Calu3 (cell line): ENCODE data around the gene UST. TPM values are rescaled to one million over a fixed set of nuclear protein-coding genes. Genes with fewer than 3 reads are reported as not detected.

Experiments
- BruUV-seq: library from RNA; stranded (reverse); fragments of 400-500 nt; replicated peaks from 2 replicates; lab custom pipeline; 2021; lab: Mats Ljungman, UMichigan
- CTCF ChIA-PET: fragments of 300-600 bp; sonication (Branson Sonifier 250); formaldehyde crosslinking; loops from one replicate; lab custom pipeline; 2022; ENCODE audit warnings: antibody characterized with exemption; lab: Charles Lee
- DNase-seq: peaks from one replicate; pipeline ENCODE4 v3.0.0; 2022
- H3K27ac Mint-ChIP-seq: one replicate; pipeline ENCODE4 v1.8.0; 2022; ENCODE audit warnings: mixed read lengths; ENCODE audit not compliant: unreplicated experiment
- H3K27me3 Mint-ChIP-seq: one replicate; pipeline ENCODE4 v1.8.0; 2022; ENCODE audit warnings: mixed read lengths; ENCODE audit not compliant: unreplicated experiment
- H3K36me3 Mint-ChIP-seq: one replicate; pipeline ENCODE4 v1.8.0; 2022; ENCODE audit warnings: mild to moderate bottlenecking, moderate library complexity, mixed read lengths; ENCODE audit not compliant: insufficient read depth, unreplicated experiment
- H3K4me1 Mint-ChIP-seq: one replicate; pipeline ENCODE4 v1.8.0; 2022; ENCODE audit warnings: mild to moderate bottlenecking, low read depth, mixed read lengths; ENCODE audit not compliant: unreplicated experiment
- H3K4me3 Mint-ChIP-seq: one replicate; pipeline ENCODE4 v1.8.0; 2022; ENCODE audit warnings: mild to moderate bottlenecking, low read depth, moderate library complexity, mixed read lengths; ENCODE audit not compliant: unreplicated experiment
- H3K9me3 Mint-ChIP-seq: one replicate; pipeline ENCODE4 v1.8.0; 2022; ENCODE audit warnings: low read depth, mixed read lengths; ENCODE audit not compliant: unreplicated experiment
- CTCF ChIP-seq: fragments of 200-600 bp; IDR thresholded peaks from one replicate; pipeline ENCODE4 v1.8.0; 2022; ENCODE audit warnings: antibody characterized with exemption; ENCODE audit not compliant: unreplicated experiment
- intact Hi-C: fragments of 100-400 bp; cut with micrococcal nuclease; formaldehyde crosslinking; loops from one replicate; pipeline ENCODE4 v1.10.0; 2022; ENCODE audit not compliant: unreplicated experiment
- total RNA-seq: library from RNA; stranded (reverse); gene quantifications from 2 replicates; pipeline ENCODE4 v1.2.3, GENCODE V29; 2022

The UST gene
- total RNA-seq, 1 experiment from 2014 or later, result 2.4 TPM

DNA sequence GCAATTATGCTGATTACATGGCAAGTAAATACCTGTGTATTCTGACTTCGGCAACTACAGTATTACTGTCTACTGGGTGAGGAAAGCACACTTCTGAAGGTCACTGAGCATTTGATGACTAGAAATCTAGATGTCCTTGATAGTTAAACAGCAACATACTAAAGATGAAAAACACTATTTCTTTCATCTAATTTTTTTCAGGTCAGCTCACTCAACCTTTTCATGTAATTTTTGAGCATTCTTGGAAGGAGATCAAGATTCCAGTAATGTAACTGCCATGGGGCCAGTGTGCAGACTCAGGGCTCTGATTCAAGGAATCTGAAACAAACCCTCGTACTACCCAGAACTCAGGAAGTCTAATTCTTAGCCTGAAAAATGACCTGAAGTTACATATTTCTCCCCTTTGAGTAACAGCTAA lies 348.1 kb downstream of the UST start:
- no peaks in the 10 kb centered on the region for H3K9me3 Mint-ChIP-seq
- no peaks in the 10 kb centered on the region for H3K27me3 Mint-ChIP-seq
- H3K27ac Mint-ChIP-seq, result no peak overlapping the region
- BruUV-seq, result no TSS peak
- no peaks in the 10 kb centered on the region for H3K4me1 Mint-ChIP-seq
- TF ChIP-seq CTCF, result no peak
- intact Hi-C loops, result no loop called here
- no peak for DNase-seq
- H3K4me3 Mint-ChIP-seq, result no peak overlapping the region
- no peaks in the 10 kb centered on the region for H3K36me3 Mint-ChIP-seq
- CTCF ChIA-PET, result no interaction called here

- intact Hi-C loops, result no loop called here
- H3K4me3 Mint-ChIP-seq, result no peak overlapping the region
- CTCF ChIA-PET, result interaction anchor here (0.7 kb wide), 1 partner anchor 437 kb away, joined by 6 read pairs; no protein-coding TSS in a partner anchor
- H3K27ac Mint-ChIP-seq, result no peak overlapping the region
- H3K9me3 Mint-ChIP-seq, result no peaks in the 10 kb centered on the region
- TF ChIP-seq CTCF, result no peak
- no peak for DNase-seq
- BruUV-seq, result no TSS peak
- H3K36me3 Mint-ChIP-seq, result no peaks in the 10 kb centered on the region
- H3K27me3 Mint-ChIP-seq, result no peaks in the 10 kb centered on the region
- H3K4me1 Mint-ChIP-seq, result no peaks in the 10 kb centered on the region
Observed at GRCh38 chr6:149095842-149096241, 349.0 kb downstream of the UST start.

DNA sequence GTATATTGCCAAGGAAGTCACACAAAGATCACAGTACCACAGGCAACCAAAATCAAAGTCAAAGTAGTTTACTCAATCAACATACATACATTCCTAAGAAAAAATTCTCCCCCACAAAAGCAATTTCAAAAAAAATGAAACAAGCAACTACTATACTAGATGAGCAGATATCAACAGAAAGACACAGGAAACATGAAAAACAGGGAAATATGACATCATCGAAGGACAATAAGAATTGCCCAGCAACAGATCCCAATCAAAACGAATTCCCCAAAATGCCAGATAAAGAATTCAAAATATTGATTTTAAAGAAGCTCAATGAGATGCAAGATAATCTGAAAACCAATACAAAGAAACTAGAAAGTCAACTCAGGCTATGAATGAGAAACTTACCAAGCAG lies 351.0 kb downstream of the UST start:
- CTCF ChIA-PET, result no interaction called here
- no peaks in the 10 kb centered on the region for H3K36me3 Mint-ChIP-seq
- no peaks in the 10 kb centered on the region for H3K4me1 Mint-ChIP-seq
- no peak overlapping the region for H3K4me3 Mint-ChIP-seq
- TF ChIP-seq CTCF, result no peak
- H3K27ac Mint-ChIP-seq, result no peak overlapping the region
- no peaks in the 10 kb centered on the region for H3K9me3 Mint-ChIP-seq
- intact Hi-C loops, result no loop called here
- BruUV-seq, result no TSS peak
- no peaks in the 10 kb centered on the region for H3K27me3 Mint-ChIP-seq
- no peak for DNase-seq

DNA sequence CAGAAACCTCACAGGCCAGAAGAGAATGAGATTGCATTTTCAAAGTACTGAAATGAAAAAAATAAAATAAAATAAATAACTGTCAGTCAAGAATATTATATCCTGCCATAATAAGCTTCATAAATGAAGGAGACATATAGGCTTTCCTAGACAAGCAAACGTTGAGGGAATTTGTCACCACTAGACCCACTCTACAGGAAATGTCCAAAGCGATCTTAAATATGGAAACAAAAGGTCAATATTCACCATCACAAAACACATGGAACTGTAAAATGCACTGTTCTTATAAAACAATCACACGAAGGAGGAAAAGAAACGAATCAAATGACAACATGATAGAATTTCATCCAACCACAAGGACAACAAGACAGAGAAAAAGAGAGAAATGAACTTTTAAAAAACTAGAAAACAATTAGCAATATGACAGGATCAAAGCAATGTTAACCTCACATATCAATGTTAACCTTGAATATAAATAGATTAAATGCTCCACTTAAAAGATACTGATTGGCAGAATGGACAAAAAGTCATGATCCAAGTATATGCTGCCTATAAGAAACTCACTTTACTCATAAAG lies 352.0 kb downstream of the UST start:
- CTCF ChIA-PET, result no interaction called here
- intact Hi-C loops, result no loop called here
- Mint-ChIP-seq H3K4me3 (no peak overlapping the region), H3K9me3 (no peaks in the 10 kb centered on the region), H3K27me3 (no peaks in the 10 kb centered on the region), H3K36me3 (no peaks in the 10 kb centered on the region), H3K4me1 (no peaks in the 10 kb centered on the region), H3K27ac (no peak overlapping the region)
- no TSS peak for BruUV-seq
- no peak for DNase-seq
- no peak for TF ChIP-seq CTCF
